PC-3 (cell line): Measurements from ENCODE around the gene THADA. TPM values are rescaled to one million over a fixed set of nuclear protein-coding genes. Genes with fewer than 3 reads are reported as not detected.

Experiments used
- ATAC-seq: fragments of 200-7000 bp; cut with Tn5 transposase; 2 replicates; pipeline ENCODE4 v1.9.1; 2020; ENCODE audit warnings: mild to moderate bottlenecking, moderate library complexity
- BruUV-seq: library from RNA; stranded (reverse); fragments of 400-500 nt; replicated peaks from 2 replicates; lab custom pipeline; 2021; lab: Mats Ljungman, UMichigan
- CTCF ChIA-PET: fragments of 300-600 bp; sonication (Branson Sonifier 250); formaldehyde crosslinking; loops from one replicate; lab custom pipeline; 2022; ENCODE audit warnings: antibody characterized with exemption; lab: Charles Lee
- POLR2A ChIA-PET: fragments of 300-600 bp; sonication (Branson Sonifier 250); formaldehyde crosslinking; loops from one replicate; lab custom pipeline; 2022; ENCODE audit warnings: antibody characterized with exemption; ENCODE audit not compliant: unreplicated experiment; lab: Charles Lee
- DNase-seq: peaks from one replicate; pipeline ENCODE4 v3.0.0-alpha.2; 2015
- H2AFZ ChIP-seq: fragments of 300-600 bp; sonication (generic); 2 replicates; pipeline ENCODE4 v1.6.0; 2016; ENCODE audit warnings: antibody characterized with exemption, low read length
- H3F3A ChIP-seq: fragments of 300-600 bp; sonication (generic); one replicate; pipeline ENCODE4 v1.6.0; 2017; ENCODE audit warnings: antibody characterized with exemption, low read length, control low read depth, mild to moderate bottlenecking; ENCODE audit not compliant: unreplicated experiment
- H3K27ac ChIP-seq: fragments of 300-600 bp; sonication (generic); 2 replicates; pipeline ENCODE4 v1.5.1; 2016; ENCODE audit warnings: mild to moderate bottlenecking, low read length
- H3K27me3 ChIP-seq: fragments of 300-600 bp; sonication (generic); 2 replicates; pipeline ENCODE4 v1.6.1; 2016; ENCODE audit warnings: low read length, mixed read lengths
- H3K36me3 ChIP-seq: fragments of 300-600 bp; sonication (generic); 2 replicates; pipeline ENCODE4 v1.6.1; 2016; ENCODE audit warnings: low read depth, mixed run types, low read length, mixed read lengths
- H3K4me1 ChIP-seq: fragments of 300-600 bp; sonication (generic); 2 replicates; pipeline ENCODE4 v1.5.1; 2016; ENCODE audit warnings: low read length; ENCODE audit not compliant: insufficient read depth
- H3K4me2 ChIP-seq: fragments of 300-600 bp; sonication (generic); 2 replicates; pipeline ENCODE4 v1.6.0; 2016; ENCODE audit warnings: low read length
- H3K4me3 ChIP-seq: fragments of 300-600 bp; sonication (generic); 2 replicates; pipeline ENCODE4 v1.5.1; 2016; ENCODE audit warnings: mild to moderate bottlenecking, low read length, mixed read lengths
- H3K79me2 ChIP-seq: fragments of 300-600 bp; sonication (generic); 2 replicates; pipeline ENCODE4 v1.6.1; 2017; ENCODE audit warnings: low read length, mixed read lengths
- H3K9ac ChIP-seq: fragments of 300-600 bp; sonication (generic); 2 replicates; pipeline ENCODE4 v1.6.0; 2016; ENCODE audit warnings: mild to moderate bottlenecking, low read length
- H3K9me2 ChIP-seq: fragments of 300-600 bp; sonication (generic); replicated peaks from 2 replicates; pipeline ENCODE4 v1.6.1; 2016; ENCODE audit warnings: mixed run types, low read length, mixed read lengths
- H3K9me3 ChIP-seq: fragments of 300-600 bp; sonication (generic); 2 replicates; pipeline ENCODE4 v1.6.1; 2016; ENCODE audit warnings: low read length, mixed read lengths
- H4K20me1 ChIP-seq: fragments of 300-600 bp; sonication (generic); 2 replicates; pipeline ENCODE4 v1.6.1; 2016; ENCODE audit warnings: low read length, mixed read lengths
- EZH2 ChIP-seq: fragments of 300-600 bp; sonication (generic); IDR thresholded peaks from one replicate; pipeline ENCODE4 v1.6.1; 2017; ENCODE audit warnings: antibody characterized with exemption, mild to moderate bottlenecking, low read length; ENCODE audit not compliant: unreplicated experiment
- EZH2phosphoT487 ChIP-seq: fragments of 300-600 bp; sonication (generic); IDR thresholded peaks from 2 replicates; pipeline ENCODE4 v1.6.1; 2018; ENCODE audit warnings: mild to moderate bottlenecking, antibody characterized with exemption, low read length, borderline replicate concordance
- intact Hi-C: fragments of 100-400 bp; cut with micrococcal nuclease; formaldehyde crosslinking; loops from 2 replicates; pipeline ENCODE4 v1.9.0; 2023
- total RNA-seq: library from RNA; depleted of rRNA; stranded (reverse); fragments of >200 nt; gene quantifications from 2 replicates; pipeline ENCODE4 v1.2.3, GENCODE V29; 2014
- TF ChIP-seq, protein P1 (sequence below): fragments of 300-600 bp; sonication (generic); conservative IDR thresholded peaks from 2 replicates; pipeline ENCODE4 v1.5.1; 2017; ENCODE audit warnings: antibody characterized with exemption, low read depth, mild to moderate bottlenecking, low read length

THADA gene
- total RNA-seq, 1 experiment from 2014 or later, result 33.6 TPM

DNA sequence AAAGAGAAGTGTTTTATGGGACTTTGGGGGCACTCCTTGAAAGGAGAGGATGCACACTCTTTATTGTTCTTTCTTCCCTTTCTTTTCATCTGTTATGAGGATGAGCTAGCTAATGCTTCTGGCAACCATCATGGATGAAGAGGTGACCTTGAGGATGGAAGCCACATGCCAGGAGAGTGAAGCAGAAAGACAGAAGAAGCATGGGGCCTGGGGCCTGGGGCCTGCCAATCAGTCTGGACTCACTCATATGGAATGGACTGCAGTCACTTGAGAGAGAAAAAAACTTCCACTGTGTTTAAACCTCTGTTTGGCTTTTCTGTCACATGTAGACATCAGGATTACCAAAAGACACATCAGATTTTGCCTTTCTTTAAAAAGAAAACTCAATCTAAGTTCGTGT, 333.6 kb downstream of the THADA start:
- BruUV-seq, result no TSS peak
- CTCF ChIA-PET, result no interaction called here
- no peak overlapping the region for H3K9ac ChIP-seq
- H3K27me3 ChIP-seq, result no peaks in the 10 kb centered on the region
- DNase-seq (no peak), ATAC-seq (no peak)
- H3K4me2 ChIP-seq, result no peak overlapping the region
- no peaks in the 10 kb centered on the region for H3K79me2 ChIP-seq
- no peaks in the 10 kb centered on the region for H3K36me3 ChIP-seq
- TF ChIP-seq EZH2 (no peak), EZH2phosphoT487 (no peak)
- TF ChIP-seq, protein P1, sequence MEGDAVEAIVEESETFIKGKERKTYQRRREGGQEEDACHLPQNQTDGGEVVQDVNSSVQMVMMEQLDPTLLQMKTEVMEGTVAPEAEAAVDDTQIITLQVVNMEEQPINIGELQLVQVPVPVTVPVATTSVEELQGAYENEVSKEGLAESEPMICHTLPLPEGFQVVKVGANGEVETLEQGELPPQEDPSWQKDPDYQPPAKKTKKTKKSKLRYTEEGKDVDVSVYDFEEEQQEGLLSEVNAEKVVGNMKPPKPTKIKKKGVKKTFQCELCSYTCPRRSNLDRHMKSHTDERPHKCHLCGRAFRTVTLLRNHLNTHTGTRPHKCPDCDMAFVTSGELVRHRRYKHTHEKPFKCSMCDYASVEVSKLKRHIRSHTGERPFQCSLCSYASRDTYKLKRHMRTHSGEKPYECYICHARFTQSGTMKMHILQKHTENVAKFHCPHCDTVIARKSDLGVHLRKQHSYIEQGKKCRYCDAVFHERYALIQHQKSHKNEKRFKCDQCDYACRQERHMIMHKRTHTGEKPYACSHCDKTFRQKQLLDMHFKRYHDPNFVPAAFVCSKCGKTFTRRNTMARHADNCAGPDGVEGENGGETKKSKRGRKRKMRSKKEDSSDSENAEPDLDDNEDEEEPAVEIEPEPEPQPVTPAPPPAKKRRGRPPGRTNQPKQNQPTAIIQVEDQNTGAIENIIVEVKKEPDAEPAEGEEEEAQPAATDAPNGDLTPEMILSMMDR, result no peak
- no peaks in the 10 kb centered on the region for H3F3A ChIP-seq
- no peaks in the 10 kb centered on the region for H3K9me2 ChIP-seq
- intact Hi-C loops, result no loop called here
- H3K27ac ChIP-seq, result no peak overlapping the region
- H3K4me3 ChIP-seq, result no peak overlapping the region
- POLR2A ChIA-PET, result no interaction called here
- no peaks in the 10 kb centered on the region for H4K20me1 ChIP-seq
- no peaks in the 10 kb centered on the region for H3K4me1 ChIP-seq
- H2AFZ ChIP-seq, result no peak overlapping the region
- H3K9me3 ChIP-seq, result no peaks in the 10 kb centered on the region

DNA sequence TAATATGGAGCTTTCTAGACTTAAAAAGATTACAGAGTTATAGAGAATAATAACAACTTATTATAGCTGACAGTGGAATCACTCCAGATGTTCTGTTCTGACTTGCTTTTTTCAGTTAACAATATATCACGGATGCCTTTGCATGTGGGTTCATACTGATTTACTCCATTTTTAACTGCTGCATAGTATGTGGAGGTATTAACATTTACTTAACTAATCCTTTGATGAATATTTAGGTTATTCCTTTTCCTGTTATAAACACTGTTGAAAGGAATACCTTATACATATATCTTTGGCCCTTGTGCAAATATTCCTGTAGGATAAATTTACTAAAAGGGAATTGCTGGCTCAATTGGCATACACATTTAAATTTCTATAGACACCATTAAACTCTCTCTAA, 336.3 kb downstream of the THADA start:
- no peaks in the 10 kb centered on the region for H3F3A ChIP-seq
- no peaks in the 10 kb centered on the region for H3K9me2 ChIP-seq
- H3K4me1 ChIP-seq, result no peaks in the 10 kb centered on the region
- POLR2A ChIA-PET, result no interaction called here
- BruUV-seq, result no TSS peak
- no peak overlapping the region for H3K4me3 ChIP-seq
- TF ChIP-seq EZH2phosphoT487 (no peak), EZH2 (no peak)
- TF ChIP-seq, protein P1, result no peak
- H3K9ac ChIP-seq, result no peak overlapping the region
- ATAC-seq, result no peak
- H3K36me3 ChIP-seq, result peaks cover 2% of the 10 kb centered on the region; the same call in 1 of the 2 replicates
- no peak overlapping the region for H3K27ac ChIP-seq
- H3K79me2 ChIP-seq, result no peaks in the 10 kb centered on the region
- H2AFZ ChIP-seq, result no peak overlapping the region
- intact Hi-C loops, result no loop called here
- no peaks in the 10 kb centered on the region for H4K20me1 ChIP-seq
- H3K4me2 ChIP-seq, result no peak overlapping the region
- no peaks in the 10 kb centered on the region for H3K27me3 ChIP-seq
- no peak for DNase-seq
- CTCF ChIA-PET, result no interaction called here
- no peaks in the 10 kb centered on the region for H3K9me3 ChIP-seq

DNA sequence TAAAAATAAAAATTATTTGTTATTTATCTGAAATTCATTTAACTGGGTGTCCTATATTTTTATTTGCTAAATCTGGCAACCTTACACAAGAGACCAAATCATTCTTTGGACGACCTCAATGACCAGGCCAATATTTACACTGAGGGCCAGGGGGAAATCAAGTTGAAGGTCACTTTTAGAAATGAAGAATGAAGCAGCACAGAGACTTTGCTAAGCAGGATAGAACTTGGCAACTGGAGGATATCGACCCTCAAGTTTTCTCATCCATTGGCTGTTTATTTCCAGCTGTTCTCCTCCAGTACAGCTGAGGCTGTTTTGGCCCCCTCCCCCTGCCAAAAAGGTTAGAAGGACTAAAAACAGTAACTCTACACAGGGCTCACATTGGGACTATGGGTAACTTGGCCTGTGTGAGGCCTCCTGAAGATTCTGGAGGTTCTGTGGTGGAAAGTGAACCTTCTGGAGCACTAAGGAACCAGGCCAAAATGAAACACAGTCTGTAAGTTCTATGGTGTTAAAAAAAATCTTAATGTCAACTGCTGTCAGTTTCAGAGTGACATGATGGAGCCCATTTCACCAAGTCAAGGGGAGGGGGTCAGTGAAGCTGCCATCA, 337.2 kb downstream of the THADA start:
- Histone ChIP-seq H3K9ac (no peak overlapping the region), H3K79me2 (no peaks in the 10 kb centered on the region), H3K9me3 (no peaks in the 10 kb centered on the region), H4K20me1 (no peaks in the 10 kb centered on the region), H3K4me2 (no peak overlapping the region), H3K4me3 (no peak overlapping the region), H3K4me1 (no peaks in the 10 kb centered on the region), H3F3A (no peaks in the 10 kb centered on the region), H3K27ac (no peak overlapping the region), H3K36me3 (peaks cover 2% of the 10 kb centered on the region; the same call in 1 of the 2 replicates), H3K9me2 (no peaks in the 10 kb centered on the region), H2AFZ (no peak overlapping the region), H3K27me3 (no peaks in the 10 kb centered on the region)
- BruUV-seq, result no TSS peak
- ChIA-PET POLR2A (no interaction called here), CTCF (no interaction called here)
- DNase-seq, result no peak
- intact Hi-C loops, result no loop called here
- ATAC-seq, result no peak
- TF ChIP-seq EZH2phosphoT487, result no peak
- TF ChIP-seq, protein P1, result no peak
- no peak for TF ChIP-seq EZH2
